Neural cell (in vitro differentiated cells): ENCODE measurements around the gene RNLS.
"Not testable (repeated sequence)": the region's sequence is repeated elsewhere in the genome, so short reads cannot be mapped to it uniquely, and the experiment has no call there.

Experiments
- CTCF ChIP-seq: fragments of 450-650 bp; IDR thresholded peaks from 2 replicates; pipeline ENCODE4 v1.5.1; 2014; ENCODE audit warnings: antibody characterized with exemption, mild to moderate bottlenecking, moderate library complexity; ENCODE audit not compliant: poor library complexity, severe bottlenecking
- EP300 ChIP-seq: fragments of 450-650 bp; conservative IDR thresholded peaks from 2 replicates; pipeline ENCODE4 v1.6.1; 2014; ENCODE audit warnings: antibody characterized with exemption, mild to moderate bottlenecking, moderate library complexity; ENCODE audit not compliant: poor library complexity, severe bottlenecking
- EZH2 ChIP-seq: fragments of 200-600, 300-800 bp; shearing (Covaris generic), sonication (generic); IDR thresholded peaks from 2 replicates; pipeline ENCODE4 v1.6.1; 2014; ENCODE audit warnings: antibody characterized with exemption, low read length, borderline replicate concordance, mild to moderate bottlenecking; ENCODE audit not compliant: insufficient read depth, poor library complexity, severe bottlenecking
- POLR2AphosphoS5 ChIP-seq: IDR thresholded peaks from 2 replicates; pipeline ENCODE4 v1.6.1; 2012
- RAD21 ChIP-seq: fragments of 450-650 bp; conservative IDR thresholded peaks from 2 replicates; pipeline ENCODE4 v1.6.1; 2014; ENCODE audit warnings: antibody characterized with exemption, mild to moderate bottlenecking, moderate library complexity
- REST ChIP-seq: IDR thresholded peaks from 2 replicates; pipeline ENCODE4 v1.6.1; 2012; ENCODE audit warnings: borderline replicate concordance
- SMC3 ChIP-seq: fragments of 450-650 bp; conservative IDR thresholded peaks from 2 replicates; pipeline ENCODE4 v1.6.1; 2014; ENCODE audit warnings: antibody characterized with exemption, mild to moderate bottlenecking, moderate library complexity; ENCODE audit not compliant: poor library complexity

DNA sequence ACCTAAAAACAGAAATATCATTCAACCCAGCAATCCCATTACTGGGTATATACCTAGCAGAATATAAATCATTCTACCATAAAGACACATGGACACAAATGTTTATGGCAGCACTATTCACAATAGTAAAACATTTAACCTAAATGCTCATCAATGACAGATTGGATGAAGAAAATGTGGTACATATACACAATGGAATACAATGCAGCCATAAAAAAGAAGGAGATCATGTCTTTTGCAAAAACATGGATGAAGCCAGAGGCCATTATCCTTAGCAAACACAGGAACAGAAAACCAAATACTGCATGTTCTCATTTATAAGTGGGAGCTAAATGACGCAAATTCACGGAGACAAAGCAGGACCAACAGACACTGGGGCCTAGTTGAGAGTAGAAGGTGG is 96.3 kb downstream of the RNLS start:
- TF ChIP-seq CTCF, POLR2AphosphoS5, EZH2, REST, RAD21, EP300, SMC3: not testable (repeated sequence)
